GM12891 (cell line): ENCODE data around the gene SLC38A10.

Experiments used
- PAX5 ChIP-seq: IDR thresholded peaks from 2 replicates; pipeline ENCODE4 v1.6.1; 2011; ENCODE audit warnings: low read length, moderate library complexity, mild to moderate bottlenecking; ENCODE audit not compliant: insufficient read depth, severe bottlenecking
- POLR2A ChIP-seq: IDR thresholded peaks from 2 replicates; pipeline ENCODE4 v1.6.1; 2011; ENCODE audit warnings: low read depth, low read length, control low read depth
- POLR2AphosphoS5 ChIP-seq: IDR thresholded peaks from 2 replicates; pipeline ENCODE4 v1.6.1; 2011; ENCODE audit warnings: low read depth, low read length, control low read depth
- TAF1 ChIP-seq: IDR thresholded peaks from 2 replicates; pipeline ENCODE4 v1.6.1; 2011; ENCODE audit warnings: low read depth, low read length, control low read depth

DNA sequence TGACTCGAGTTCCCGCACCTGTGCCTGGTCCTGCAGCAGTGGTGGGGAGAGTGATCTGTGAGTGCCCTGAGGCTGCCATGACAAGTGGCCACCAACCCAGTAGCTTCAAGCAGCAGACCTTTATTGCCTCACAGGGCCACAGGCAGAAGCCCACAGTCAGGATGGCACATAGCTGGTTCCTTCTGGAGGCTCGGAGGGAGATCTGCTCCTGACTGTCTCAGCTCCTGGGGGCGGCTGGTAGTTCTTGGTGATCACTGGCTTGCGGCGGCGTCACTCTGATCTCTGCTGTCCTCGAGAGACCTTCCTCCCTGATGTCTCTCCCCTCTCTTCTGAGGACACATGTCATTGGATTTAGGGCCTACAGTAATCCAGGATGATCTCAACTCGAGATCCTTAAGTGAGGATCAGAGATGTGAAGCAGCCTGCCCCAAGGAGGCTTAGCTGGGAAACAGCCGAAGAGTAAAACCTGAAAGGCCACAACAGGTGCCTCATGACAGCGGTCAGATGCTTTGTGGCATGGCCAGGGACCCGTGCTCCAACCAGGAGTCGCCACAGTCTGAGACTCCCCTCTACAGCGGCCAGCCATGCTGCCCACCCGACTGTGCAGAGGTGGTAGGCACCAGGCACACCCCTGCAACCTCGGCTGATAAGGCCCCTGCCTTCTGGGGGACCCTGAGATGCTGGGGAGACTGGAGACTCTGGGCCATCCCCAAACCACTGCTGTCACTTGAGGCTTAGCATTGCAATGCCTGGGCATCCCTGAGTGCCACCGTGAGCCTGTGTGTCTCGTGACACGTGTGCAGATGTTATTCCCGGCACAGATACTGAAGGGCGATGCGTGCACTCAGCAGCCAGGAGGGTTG is 30.0 kb upstream of the SLC38A10 start:
- TF ChIP-seq POLR2A = no peak
- no peak for TF ChIP-seq POLR2AphosphoS5
- TF ChIP-seq TAF1 = no peak
- no peak for TF ChIP-seq PAX5
